NB4 (cell line): ENCODE results near the gene PDE4B.

Experiments
- POLR2A ChIP-seq: IDR thresholded peaks from 2 replicates; pipeline ENCODE4 v1.6.1; 2011; ENCODE audit warnings: mild to moderate bottlenecking; ENCODE audit not compliant: insufficient read length; ENCODE audit errors: extremely low read depth
- TF ChIP-seq, protein P1 (sequence below): IDR thresholded peaks from one replicate; pipeline ENCODE4 v1.5.1; 2012; ENCODE audit warnings: low read depth, low read length
- TF ChIP-seq, protein P2 (sequence below): IDR thresholded peaks from 2 replicates; pipeline ENCODE4 v1.6.1; 2011; ENCODE audit warnings: low read depth, low read length

GRCh38 chr1:66022904-66023620 lies 230.4 kb downstream of the PDE4B start:
- no peak for TF ChIP-seq POLR2A
- TF ChIP-seq, protein P1, sequence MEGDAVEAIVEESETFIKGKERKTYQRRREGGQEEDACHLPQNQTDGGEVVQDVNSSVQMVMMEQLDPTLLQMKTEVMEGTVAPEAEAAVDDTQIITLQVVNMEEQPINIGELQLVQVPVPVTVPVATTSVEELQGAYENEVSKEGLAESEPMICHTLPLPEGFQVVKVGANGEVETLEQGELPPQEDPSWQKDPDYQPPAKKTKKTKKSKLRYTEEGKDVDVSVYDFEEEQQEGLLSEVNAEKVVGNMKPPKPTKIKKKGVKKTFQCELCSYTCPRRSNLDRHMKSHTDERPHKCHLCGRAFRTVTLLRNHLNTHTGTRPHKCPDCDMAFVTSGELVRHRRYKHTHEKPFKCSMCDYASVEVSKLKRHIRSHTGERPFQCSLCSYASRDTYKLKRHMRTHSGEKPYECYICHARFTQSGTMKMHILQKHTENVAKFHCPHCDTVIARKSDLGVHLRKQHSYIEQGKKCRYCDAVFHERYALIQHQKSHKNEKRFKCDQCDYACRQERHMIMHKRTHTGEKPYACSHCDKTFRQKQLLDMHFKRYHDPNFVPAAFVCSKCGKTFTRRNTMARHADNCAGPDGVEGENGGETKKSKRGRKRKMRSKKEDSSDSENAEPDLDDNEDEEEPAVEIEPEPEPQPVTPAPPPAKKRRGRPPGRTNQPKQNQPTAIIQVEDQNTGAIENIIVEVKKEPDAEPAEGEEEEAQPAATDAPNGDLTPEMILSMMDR: no peak
- TF ChIP-seq, protein P2, sequence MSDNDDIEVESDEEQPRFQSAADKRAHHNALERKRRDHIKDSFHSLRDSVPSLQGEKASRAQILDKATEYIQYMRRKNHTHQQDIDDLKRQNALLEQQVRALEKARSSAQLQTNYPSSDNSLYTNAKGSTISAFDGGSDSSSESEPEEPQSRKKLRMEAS: no peak
